ENCODE measurements around the gene PLXNA4.

The PLXNA4 gene

GRCh38 chr7:132295175-132295574, 281.1 kb downstream of the PLXNA4 start:
- DNase-seq, result no peak

- no peak for DNase-seq
Measured at GRCh38 chr7:132292803-132293202, 283.5 kb downstream of the PLXNA4 start.

- no peak for DNase-seq
Measured at GRCh38 chr7:132291481-132291880, 284.8 kb downstream of the PLXNA4 start.

DNA sequence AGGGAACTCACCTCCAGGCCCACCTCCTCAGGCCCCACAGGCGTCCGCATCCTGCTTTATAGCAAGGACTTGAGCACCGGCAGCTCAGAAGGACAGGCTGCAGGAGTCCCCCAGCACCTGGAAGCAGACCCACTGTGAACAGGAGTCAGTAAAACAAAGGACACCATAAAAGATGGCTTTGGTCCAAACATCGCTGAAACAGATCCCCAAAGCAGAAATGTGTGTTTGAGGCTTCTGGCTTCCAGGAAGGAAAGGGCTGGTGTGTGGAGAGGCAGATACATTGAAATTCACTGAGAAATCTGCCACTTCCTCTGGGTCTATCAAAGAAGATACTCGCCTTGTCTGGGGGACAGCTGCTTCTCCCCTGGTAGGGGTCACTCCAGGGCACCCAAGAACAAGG, 286.2 kb downstream of the PLXNA4 start:
- no peak for DNase-seq

DNA sequence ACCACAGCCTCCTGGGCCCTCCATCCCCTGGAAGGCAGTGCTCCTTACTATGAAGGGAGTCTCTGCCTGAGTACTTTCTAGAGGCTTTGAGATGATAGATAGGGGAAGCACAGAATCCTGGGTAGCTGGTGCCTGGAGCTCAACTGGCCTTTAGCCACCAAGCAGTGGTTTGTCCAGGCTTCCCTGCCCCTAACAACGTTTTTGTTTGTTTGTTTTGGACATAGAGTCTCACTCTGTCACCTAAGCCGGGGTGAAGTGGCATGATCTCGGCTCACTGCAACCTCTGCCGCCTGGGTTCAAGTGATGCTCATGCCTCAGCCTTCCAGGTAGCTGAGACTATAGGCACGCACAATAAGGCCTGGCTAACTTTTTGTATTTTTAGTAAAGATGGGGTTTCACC, 289.4 kb downstream of the PLXNA4 start:
- DNase-seq, result no peak

GRCh38 chr7:132280335-132280734, 295.9 kb downstream of the PLXNA4 start:
- DNase-seq, result no peak

DNA sequence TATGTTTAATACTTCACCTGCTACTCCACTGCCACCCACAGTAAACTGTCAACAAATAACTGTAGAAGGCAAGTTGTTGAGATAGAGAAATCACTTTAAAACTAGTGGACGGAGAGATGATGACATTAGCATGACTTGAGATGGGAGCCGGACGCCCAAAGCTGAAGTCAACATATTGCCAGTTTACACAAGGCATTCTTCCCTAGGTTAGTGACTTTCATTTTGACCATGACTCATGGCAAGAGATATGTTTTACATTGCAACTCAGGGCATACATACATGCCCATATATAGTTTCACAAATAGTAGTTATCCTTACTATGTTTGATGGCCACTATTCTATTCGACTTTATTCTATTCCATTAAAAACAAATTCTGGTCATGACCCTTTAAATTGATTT, 296.6 kb downstream of the PLXNA4 start:
- no peak for DNase-seq

DNA sequence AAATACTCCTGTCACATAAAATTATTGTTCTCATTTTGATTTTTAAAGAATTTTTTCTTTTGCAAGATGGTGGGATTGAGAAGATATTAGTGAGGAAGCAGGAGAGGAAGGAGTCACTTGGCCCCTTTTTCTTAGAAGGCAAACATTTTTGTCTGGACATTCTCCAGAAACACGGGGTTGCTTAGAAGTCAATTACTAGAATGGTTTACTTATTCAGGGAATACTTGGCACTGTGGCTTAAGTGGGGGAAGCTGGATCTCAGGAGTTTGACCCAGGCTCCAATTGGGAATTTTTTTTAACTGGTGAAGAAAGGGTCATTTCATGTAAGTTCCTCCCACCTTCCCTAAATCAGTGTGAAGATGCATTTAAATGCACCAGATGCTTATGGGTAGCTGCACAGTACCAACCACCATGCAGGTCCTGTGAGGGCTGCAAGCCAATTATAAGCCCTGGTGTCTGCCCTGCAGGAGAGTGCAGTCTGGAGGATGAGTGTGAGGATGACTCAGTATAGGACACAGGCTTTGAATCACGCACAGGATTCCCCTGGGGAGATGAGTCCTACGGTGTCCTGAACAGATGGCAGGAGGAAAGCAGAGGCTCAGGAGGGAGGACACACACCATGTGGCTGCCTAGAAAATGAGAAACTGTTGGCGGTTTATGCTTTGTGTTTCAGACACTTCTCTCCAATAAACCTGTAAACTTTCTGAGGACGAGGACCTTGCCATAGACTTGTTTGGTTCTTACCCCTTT, 299.1 kb downstream of the PLXNA4 start:
- DNase-seq, result no peak

DNA sequence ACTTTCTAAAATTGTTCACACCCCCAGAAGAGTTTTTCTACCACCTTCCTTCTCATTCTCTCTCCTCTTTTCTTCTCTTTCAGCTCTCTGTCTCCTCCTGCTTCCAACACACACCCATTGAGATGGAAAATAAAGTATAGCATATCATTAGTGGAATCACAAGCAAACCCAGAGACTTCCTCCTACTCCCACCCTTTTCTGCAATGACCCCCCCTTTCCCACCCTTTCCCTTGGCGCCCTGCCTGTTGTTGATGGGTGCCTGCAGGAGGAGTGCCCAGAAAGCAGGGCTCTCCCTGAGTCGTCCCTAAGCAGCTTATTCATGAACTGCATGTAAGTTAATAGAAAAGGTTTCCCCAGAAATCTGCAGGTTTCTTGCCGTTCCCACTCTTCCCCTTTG, 300.0 kb downstream of the PLXNA4 start:
- DNase-seq, result no peak

DNA sequence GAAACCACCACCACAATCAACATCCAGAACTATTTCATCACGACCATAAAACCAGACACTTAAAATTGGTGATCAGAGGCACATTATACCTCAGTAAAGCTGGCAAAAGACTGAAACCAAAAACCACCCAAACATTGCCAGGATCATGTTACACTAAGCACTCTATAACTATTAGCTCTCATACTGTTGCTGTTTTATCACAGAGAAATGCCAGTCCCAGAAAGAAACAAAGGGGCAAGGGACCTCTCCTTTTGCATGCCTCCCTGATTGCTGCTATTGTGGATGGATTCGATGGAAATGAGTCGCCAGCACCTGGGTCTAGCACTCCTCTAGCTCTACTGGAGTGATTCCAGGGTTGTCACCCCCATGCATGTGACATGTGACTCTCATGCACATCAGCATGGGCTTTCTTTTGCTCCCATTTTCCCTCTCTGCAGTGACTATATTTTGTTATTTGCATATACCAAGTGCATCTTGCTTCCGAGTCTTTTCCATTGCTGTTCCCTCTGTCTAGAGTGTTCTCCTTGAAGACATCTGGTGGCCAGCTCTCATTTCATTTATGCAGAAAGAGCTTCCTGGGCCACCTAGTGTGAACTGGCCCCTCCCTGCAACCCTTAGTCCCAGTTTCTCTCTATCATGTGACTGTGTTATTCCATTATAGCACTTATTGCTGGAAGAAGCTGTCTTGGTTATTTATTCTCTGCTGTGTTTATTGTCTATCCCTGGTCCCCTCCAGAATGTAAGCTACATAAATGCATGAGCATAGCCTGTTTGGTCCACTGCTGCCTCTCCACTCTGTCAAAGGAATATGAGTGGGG, 300.6 kb downstream of the PLXNA4 start:
- no peak for DNase-seq

- DNase-seq, result no peak
Measured at GRCh38 chr7:132272763-132273371, 303.4 kb downstream of the PLXNA4 start.

GRCh38 chr7:132270517-132270916, 305.8 kb downstream of the PLXNA4 start:
- no peak for DNase-seq

GRCh38 chr7:132269718-132270117, 306.6 kb downstream of the PLXNA4 start:
- DNase-seq, result no peak

- DNase-seq, result no peak
Measured at GRCh38 chr7:132263151-132263550, 313.1 kb downstream of the PLXNA4 start.

- no peak for DNase-seq
Measured at GRCh38 chr7:132262160-132262470, 314.2 kb downstream of the PLXNA4 start.

DNA sequence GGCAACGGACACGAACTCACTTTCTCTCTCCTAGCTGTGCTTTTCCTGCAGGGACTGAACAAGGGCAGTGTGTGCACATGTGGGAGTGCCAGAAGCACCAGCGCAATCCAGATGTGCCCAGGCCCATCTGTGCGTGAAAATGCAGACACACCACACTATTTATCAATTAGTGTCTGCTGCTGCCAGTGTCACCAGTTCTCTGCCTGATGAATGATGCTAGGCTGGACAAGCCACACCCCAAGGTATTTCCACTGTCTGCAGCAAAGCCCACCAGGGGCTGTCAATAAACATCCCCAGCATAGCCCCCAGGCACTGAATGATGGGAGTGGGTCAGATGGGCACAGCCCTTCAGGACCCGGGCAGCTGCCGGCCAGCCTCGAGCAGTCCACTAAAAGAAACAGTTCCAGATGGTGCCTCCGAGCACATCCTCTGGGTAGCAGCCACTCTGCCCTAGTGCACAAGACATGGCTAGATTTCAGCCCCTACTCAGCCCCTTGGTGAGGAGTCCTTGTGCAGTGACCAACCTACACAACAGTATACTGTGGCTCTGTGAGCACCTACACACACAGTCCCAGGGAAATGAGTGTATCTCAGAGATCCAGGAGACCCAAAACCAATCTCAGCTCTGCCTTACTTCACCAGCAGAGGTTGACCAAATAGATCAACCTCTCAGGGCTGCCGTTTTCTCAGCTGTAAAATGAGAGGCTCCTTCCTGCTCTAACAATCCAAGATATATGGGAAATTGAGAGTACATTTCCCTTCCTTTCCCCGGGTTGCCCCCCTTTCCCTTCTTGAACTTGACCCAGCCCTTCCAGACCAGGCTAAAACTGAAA, 314.7 kb downstream of the PLXNA4 start:
- DNase-seq, result no peak

- DNase-seq, result no peak
Measured at GRCh38 chr7:132258231-132258630, 318.0 kb downstream of the PLXNA4 start.

- DNase-seq, result no peak
Measured at GRCh38 chr7:132257253-132257652, 319.0 kb downstream of the PLXNA4 start.

- DNase-seq, result no peak
Measured at GRCh38 chr7:132256721-132257212, 319.5 kb downstream of the PLXNA4 start.

DNA sequence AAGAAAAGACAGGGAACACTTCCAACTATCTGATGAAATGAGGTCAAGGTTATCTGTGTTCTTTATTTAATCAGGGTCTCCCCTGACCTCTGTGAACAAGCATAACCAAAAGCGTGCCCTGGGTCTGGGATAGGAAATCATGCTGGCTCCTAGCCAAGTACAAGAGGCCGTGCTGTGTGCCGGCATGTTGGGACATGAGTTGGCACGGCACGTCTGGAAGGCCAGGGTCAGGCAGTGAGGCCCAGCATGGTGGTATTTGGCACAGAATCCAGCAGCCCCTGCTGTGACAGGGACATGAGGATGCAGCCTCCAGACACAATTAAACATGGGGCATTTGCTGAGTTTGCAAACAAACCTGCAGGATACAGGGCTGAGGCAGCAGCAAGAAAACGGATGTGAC, 320.4 kb downstream of the PLXNA4 start:
- no peak for DNase-seq

DNA sequence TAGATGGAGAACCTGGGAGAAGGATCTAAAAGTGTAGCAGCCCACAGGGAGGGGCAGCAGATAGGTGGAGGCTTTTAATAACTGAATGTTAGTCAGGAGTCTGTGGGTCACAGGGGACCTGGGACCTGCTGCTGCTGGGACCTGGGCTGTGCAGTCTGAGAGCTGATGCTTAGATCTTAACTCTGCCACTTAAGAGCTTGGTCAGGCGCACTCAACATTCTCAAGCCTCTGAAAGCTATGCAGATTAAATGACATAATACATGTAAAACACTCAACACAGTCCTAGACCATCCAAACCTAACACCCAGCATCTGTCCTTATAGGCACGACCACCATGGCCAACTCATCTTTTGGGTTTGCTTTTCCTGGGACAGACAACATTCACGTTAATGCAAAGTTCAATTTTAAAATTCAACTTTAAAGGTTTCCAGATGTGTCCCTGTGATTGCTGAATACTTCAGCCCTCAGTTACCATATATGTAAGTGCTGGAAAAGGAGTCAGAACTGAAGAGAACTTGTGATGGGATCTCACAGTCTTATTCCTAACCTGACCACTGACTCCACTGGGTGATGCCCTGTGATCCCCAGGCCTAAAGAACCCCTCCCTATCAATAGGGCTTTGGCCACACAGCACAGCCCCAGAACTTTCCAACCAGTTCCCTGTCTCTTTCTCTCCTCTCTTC, 321.0 kb downstream of the PLXNA4 start:
- DNase-seq, result no peak

DNA sequence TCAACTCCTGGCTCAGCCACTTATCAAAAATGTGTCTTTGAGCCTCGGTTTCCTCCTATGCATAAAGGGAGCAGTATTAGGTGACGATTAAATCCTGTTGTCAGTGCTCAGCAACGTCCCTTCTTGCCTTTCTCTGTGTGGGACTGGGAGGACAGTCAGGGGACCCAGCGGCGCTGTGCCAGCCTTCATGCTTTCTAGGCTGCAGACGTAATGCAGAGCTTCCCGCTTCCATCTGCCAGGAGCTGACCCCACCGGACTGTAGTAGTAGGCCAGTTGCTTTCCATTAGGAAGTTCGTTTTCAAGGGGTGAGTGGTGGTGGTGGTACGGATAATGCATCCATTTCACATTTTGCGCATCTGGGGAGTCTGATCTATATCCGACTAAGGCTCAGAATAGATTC, 321.8 kb downstream of the PLXNA4 start:
- DNase-seq, result no peak

DNA sequence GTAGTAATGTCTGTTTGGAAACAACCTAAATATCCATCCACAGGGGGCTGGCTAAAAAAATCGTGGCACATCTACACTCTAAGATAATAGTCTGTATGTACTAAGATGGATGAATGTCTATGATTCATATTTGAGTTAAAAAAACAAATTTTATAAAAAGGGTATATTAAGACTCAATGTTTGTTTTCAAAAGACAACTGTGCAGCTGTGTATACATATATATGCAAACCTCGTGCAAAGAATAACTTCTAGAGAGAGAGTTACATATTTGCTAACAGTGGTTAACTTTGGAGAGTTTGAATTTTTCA, 323.5 kb downstream of the PLXNA4 start:
- DNase-seq, result no peak

All from activated T-cell treated with anti-CD3 and anti-CD28 coated beads for 4 hours (primary cell).